ENCODE data around the gene PPP1R12A.
"Not testable (repeated sequence)": the region's sequence is repeated elsewhere in the genome, so short reads cannot be mapped to it uniquely, and the experiment has no call there.

Gene PPP1R12A

DNA sequence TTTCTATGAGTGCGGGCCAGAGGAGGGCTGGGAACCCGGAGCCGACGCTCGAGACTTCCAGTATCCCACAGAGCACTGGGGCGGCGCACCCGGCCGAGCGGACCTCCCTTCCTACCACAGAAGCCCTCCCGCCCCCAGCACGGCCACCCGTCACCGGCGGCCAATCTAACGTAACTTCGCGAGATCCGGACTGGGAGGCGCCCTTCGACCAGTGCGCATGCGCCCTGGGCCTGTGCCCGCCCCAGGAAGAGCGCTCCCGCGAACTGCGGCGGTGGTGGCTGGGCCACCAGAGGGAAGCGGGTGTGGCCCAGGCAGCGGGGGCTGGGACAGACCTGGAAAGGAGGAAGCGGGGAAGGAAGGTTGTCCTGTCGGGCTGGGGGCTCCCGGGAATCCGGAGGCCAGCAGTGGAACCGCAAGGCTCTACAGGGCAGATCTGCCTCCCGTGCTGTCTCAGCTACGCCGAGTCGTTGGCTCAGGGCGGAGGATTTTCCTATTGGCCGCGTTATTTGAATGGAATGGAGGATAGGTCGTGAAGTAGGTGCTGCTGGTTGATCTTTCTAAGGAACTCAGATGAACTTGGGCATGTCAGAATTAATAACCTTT, at the start of gene PPP1R12A:
PPP1R12A (minus strand) TSS at position 77 of the 603 bp plus-strand sequence. CDS start 166 bp downstream, outside the sequence.
- in situ Hi-C loops (cut with MboI; ENCODE audit: low pct_unique_long_range_greater_than_20kb, low sequenced_read_pairs) = no loop called here

DNA sequence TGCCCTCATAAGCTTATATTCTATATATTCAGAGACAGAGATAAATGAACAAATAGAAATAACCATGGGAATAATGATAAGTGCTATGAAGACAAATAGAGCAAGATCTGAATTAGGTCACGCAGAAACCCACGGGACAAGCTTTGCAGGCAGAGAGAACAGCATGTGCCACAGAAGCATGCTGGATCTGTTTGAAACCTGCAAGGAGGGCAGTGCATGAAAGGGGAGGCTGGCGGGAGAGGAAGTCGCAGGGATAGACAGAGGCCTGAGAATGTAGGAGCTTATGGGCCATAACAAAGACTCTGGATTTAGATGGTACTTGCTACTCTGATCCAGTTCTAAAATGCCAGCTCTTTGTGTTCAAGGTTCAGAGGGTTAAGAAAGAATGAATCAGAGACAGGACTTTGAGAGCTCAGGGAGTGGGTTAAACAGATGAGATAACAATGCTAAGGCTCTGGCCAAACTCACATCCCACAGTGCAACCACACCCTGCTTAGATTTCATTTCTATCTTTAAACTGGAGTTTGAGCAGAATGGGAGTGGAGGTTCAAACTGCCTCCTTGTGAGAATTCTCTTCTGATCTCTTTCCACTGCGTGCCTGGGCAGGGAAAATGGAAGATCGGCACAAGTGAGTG, 49.2 kb upstream of the PPP1R12A start:
- DNase-seq = no peak
- in situ Hi-C loops (cut with MboI; ENCODE audit: low pct_unique_long_range_greater_than_20kb, low sequenced_read_pairs) = no loop called here

More for the DNA sequence above, at the start of gene PPP1R12A:
- peak; percentile 99 for DNase-seq

DNA sequence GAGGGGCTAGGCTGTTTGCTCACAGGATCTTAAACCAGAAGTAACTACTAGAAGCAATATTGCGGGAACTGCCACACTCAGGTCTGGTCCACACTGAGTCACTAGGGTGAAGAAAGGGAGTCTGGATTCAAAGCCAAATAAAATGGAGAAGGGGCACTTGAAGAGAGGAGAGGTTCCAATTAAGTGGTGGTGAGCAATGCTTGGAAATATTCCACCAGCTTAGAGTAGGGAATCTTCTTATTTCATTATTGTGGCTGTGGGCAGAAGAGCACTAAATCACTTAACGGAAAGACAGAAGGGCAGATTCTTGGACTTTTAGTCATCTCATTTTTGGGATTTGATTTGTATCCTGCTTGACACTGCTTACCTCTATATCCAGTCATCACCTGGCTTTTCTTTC, 48.6 kb upstream of the PPP1R12A start:
- in situ Hi-C loops (cut with MboI; ENCODE audit: low pct_unique_long_range_greater_than_20kb, low sequenced_read_pairs) = no loop called here
- DNase-seq = no peak

DNA sequence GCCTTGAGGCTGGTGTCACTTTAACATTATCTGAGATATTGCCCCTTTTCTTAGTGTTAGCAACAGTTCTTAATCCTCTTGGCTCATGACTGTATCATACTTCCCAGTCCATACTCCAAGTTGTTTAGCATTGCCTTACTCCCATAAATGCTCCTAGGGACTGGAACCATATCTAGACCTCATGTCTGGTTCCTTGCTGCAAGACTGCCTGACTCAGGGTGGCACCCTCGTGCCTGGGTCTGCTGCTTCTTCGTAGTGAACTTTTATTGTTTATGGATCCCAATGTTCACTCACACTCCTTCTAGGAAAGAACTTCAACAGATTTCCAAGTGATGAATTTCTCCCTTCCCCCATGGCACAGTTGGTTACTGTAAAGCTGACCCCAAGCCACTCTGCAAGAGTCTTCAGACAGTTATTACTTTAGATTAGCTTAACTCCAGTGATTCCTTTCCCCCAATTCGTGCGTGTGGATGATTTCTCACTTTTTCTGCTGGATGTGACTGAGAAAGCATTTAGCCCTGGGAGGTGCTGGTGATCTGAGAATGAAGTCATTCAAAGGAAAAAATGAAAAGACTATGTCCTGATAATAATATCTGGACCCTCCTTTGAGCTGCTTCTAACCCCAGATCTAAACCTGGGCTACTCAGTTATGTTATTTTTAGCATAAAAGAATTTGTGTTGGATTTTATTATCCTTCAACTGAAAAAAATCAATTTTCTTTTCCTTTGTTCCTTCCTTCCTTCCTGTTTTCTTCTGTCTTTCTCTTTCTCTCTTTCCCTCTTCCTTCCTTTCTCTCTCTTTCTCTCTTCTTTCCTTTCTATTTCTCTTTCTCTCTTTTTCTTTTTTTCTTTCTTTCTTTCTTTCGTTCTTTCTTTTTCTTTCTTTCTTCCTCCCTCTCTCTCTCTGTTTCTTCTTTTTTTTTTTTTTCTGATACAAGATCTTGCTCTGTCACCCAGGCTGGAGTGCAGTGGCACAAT, 47.5 kb upstream of the PPP1R12A start:
- in situ Hi-C loops (cut with MboI; ENCODE audit: low pct_unique_long_range_greater_than_20kb, low sequenced_read_pairs) = no loop called here
- no peak for DNase-seq

DNA sequence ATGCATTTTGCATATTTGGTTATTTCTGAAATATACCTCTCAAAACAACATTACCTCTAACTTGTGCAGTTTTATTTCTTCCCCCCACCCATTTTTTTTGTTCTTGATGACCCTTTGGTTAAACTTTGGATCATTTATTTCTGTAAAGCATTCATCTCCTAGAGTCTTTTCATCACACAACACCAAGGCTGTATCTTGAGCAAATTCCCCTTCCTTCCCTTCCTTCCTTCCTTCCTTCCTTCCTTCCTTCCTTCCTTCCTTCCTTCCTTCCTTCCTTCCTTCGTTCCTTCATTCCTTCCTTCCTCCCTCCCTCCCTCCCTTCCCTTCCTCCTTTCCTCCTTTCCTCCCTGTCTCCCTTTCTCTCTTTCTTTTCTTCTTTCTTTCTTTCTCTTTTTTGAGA, 43.8 kb upstream of the PPP1R12A start:
- DNase-seq = no peak
- in situ Hi-C loops (cut with MboI; ENCODE audit: low pct_unique_long_range_greater_than_20kb, low sequenced_read_pairs) = no loop called here

DNA sequence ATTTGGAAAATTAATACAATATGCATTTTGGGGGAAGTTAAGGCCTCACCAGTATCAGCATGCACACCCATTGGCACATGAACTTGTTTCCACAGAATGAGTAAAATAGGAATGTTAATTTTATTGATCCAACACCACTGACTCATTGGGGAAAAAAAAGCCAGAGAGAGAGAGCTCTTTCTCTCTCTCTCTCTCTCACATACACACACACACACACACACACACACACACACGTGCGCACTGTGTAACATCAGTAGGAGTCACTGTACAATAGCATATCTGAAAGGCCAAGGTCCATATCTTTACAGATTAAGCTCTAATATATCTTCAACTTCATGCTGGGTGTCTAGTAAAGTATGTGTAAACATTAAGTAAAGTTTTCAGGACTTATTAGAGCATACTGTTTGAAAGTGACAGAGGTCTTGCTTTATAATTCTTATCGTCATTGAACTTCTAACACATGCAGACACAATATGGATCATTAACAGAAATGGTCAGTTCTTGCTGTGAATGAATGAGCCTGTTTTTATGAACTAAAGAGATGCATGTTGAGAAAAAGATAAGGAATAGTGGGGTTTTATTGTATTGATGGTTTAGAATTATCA, 43.1 kb upstream of the PPP1R12A start:
- in situ Hi-C loops (cut with MboI; ENCODE audit: low pct_unique_long_range_greater_than_20kb, low sequenced_read_pairs); DNase-seq: not testable (repeated sequence)

DNA sequence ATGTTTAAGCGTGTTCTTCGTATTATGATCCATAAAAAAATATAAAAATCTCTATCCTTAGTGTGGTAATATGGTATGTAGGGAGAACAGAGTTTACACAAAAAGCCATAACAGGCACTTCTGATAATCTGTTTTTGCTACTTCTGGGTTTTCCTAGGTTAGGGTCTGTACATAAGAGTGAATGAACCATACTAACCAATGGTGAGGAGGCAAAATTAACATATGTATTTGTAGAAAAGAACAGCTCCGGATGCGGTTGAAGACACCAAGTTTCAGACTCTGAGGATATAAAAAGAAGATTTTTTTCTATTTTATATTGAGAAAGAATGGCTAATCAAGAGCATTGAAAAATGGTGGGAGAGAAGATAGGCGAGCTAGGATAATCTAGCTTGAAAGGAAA, 40.2 kb upstream of the PPP1R12A start:
- in situ Hi-C loops (cut with MboI; ENCODE audit: low pct_unique_long_range_greater_than_20kb, low sequenced_read_pairs) = no loop called here
- no peak for DNase-seq

DNA sequence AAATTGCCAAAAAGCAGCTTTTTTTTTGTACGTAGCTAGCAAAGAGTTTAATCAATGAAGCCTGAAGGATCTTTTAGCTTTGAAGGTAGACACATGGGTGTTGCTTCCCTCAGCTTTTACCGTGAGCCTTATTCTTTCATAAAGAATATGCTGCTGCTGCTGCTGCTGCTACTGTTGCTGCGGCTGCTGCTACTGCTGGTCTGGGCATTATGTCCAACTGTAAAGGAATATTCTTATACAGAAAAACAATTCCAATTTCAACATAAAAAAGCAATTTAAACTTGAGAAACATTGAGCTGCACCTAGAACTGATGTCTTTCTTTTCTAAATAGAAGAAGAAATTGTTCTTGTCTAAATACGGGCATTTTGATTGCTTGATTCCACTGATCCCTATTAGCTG, 38.9 kb upstream of the PPP1R12A start:
- in situ Hi-C loops (cut with MboI; ENCODE audit: low pct_unique_long_range_greater_than_20kb, low sequenced_read_pairs) = no loop called here
- no peak for DNase-seq

DNA sequence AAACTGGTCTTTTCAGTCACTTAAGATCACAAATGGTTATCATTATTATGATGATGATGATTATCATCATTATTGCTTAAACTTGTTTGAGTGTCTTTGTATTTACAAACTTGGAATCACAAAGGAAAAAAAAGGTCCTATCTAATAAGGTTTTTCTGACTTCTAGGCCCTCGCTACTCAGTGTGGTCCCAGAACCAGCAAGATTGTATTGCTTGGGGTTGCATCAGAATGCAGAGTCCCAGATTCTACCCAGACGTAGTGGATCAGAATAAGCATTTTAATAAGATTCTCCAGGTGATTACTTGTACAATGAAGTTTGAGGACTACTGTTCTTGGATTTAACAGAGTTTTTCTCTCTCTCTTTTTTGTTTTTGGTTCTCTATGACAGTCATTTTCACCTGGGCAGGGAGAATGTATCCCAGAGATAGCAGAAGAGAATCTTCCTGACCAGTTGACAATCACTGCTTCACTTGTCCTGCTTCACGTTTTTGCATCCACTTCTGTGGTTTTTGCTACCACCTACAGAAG, 29.3 kb upstream of the PPP1R12A start:
- in situ Hi-C loops (cut with MboI; ENCODE audit: low pct_unique_long_range_greater_than_20kb, low sequenced_read_pairs) = no loop called here

DNA sequence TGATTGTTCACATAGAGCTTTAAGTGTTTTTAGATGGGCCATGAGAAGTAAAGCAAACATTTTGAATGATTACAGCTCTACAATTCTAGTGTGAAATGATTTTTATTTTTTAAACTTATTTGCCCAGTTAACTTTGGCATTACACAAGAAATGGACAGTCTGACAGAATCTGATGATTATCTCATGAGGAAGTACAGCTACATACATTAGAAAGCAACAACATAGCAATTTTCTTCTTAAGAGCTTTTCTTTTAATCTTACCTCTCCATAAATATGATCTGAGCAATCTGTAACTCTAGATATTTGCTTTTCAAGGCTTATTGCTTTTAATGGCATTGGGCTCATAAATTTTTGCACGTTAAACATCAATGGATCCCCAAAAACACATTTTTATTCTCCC, 26.5 kb upstream of the PPP1R12A start:
- in situ Hi-C loops (cut with MboI; ENCODE audit: low pct_unique_long_range_greater_than_20kb, low sequenced_read_pairs) = no loop called here
- DNase-seq = no peak

More for the DNA sequence above, 29.3 kb upstream of the PPP1R12A start:
- no peak for DNase-seq

DNA sequence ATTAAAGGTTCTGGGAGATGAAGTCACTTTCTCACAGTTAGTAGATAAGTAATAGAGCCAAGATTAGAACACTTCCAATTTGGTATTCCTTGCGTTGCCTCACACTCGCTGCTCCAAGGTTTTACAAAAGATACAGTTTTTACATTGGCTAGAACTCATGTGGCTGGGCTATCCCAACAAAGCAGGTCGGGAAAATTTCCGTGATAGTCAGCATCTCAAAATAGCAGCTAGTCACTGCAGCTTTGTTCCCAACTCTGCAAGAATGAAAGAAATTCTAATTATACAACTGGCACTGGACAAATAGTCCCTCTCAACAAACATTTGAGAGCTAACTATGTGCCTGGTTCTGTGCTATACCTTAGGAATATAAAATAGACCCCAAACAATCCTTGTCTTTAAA, 24.6 kb upstream of the PPP1R12A start:
- in situ Hi-C loops (cut with MboI; ENCODE audit: low pct_unique_long_range_greater_than_20kb, low sequenced_read_pairs) = no loop called here
- no peak for DNase-seq

DNA sequence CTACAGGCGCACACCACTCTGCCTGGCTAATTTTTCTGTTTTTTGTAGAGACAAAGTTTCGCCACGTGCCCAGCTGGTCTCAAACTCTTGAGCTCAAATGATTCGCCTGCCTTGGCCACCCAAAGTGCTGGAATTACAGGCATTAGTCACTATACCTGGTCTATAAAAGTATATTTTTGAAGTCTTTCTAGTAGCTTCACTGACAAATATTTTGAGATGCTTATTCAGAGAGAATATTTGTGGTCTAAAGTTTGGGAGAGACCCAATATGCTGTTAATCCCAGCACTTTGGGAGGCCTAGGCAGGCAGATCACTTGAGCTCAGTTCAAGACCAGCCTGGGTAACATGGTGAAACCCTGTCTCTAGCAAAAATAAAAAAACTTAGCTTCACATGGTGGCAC, 22.0 kb upstream of the PPP1R12A start:
- in situ Hi-C loops (cut with MboI; ENCODE audit: low pct_unique_long_range_greater_than_20kb, low sequenced_read_pairs) = no loop called here
- DNase-seq = no peak

DNA sequence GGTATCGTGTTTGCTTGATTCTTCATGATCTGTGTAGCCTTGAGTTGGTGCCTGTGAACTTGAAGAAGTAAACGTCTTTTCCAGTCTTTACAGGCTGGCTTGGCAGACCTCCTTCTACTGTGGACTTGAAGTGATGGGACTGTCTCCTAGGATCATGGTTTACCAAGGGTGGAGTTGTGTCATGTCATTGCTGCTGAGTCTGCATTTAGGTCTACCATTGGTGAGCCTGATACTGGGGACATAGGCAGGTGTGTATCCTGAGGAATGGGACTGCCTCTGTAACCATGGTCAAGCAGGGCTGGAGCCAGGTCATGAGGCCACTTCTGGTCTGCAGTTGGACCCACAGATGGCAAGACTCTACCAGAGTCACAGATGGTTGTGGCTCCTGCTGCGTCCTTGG, 20.7 kb upstream of the PPP1R12A start:
- in situ Hi-C loops (cut with MboI; ENCODE audit: low pct_unique_long_range_greater_than_20kb, low sequenced_read_pairs) = no loop called here
- DNase-seq = no peak

DNA sequence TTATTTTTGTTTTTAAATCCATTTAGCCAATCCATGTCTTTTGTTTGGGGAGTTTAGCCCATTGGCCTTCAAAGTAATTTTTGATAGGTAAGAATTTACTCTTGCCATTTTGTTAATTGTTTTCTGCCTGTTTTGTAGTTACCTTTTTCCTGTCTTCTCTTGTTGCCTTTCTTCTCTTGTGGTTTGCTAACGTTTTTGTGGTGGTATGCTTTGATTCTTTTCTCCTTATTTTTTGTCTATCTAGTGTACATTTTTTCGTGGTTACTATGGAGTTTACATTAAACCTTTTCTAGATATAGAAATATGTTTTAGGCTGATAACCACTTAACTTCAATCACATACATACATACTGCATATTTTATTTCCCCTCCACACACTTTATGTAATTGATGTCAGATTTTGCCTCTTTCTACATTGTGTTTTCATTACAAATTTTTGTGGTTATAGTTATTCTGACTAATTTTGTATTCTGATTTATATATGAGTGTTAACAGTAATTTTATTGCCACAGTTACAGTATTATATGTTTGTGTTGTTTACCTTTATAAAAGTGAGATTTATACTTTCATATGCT, 19.2 kb upstream of the PPP1R12A start:
- DNase-seq = no peak
- in situ Hi-C loops (cut with MboI; ENCODE audit: low pct_unique_long_range_greater_than_20kb, low sequenced_read_pairs) = no loop called here

DNA sequence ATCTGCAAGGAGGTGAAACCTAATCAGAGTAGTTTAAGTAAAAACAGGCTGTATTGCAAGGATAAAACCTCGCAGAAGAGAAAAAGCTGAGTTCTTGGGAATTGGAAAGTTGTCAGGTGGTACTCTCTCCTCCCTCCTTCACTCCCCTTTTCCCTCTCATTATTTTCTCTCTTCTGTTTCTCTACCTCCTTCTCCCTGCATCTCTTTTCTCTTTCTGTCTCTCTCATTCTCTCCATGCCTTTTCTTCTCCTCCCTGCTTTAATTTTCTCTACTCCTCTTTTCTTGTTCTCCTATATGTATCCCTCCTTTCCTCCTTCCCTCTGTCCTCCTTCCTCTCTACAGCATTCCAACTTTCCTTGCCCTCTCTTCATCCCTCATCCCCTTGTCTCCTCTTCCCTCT, 14.2 kb upstream of the PPP1R12A start:
- DNase-seq = no peak
- in situ Hi-C loops (cut with MboI; ENCODE audit: low pct_unique_long_range_greater_than_20kb, low sequenced_read_pairs) = no loop called here

DNA sequence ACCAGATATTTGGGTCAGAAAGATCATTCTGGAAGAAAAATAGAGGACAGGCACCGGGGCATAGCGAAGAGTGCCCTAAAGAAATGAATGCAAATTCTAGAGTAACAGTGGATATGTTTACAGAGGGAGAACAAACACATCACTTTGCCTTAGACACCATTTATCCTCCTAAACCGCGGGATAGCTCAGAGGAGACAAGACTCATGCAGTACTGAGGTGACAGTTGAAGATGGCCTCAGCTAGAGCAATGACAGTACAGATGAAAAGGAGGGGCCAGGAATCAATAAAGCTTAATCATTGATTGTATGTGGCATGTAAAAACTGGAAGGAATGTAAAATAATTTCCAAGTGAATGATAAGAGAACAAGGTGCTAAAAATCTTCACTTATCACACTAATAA, 10.5 kb upstream of the PPP1R12A start:
- in situ Hi-C loops (cut with MboI; ENCODE audit: low pct_unique_long_range_greater_than_20kb, low sequenced_read_pairs) = no loop called here
- DNase-seq = no peak

DNA sequence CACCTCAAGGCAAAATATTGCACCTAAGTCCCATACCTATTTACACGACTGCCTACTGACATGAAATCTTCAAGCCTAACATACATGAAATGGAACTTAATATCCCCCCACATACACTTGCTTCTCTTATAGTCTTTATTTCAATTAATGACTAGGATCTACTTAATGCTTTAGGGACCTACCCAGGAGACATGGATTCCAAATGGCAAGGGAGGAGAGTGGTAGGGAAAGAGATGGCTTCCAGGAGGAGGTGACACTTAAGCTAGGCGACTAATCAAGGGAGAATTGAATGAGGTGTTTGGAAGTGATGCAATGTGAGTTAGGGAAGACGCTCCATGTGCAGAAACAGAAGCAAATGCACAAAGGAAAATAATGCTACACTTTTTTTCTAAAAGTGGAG, 9.7 kb upstream of the PPP1R12A start:
- in situ Hi-C loops (cut with MboI; ENCODE audit: low pct_unique_long_range_greater_than_20kb, low sequenced_read_pairs) = no loop called here

DNA sequence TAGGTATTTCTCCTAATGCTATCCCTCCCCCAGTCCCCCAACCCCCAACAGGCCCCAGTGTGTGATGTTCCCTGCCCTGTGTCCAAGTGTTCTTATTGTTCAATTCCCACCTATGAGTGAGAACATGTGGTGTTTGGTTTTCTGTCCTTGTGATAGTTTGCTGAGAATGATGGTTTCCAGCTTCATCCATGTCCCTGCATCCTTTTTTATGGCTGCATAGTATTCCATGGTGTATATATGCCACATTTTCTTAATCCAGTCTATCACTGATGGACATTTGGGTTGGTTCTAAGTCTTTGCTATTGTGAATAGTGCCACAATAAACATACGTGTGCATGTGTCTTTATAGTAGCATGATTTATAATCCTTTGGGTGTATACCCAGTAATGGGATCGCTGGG, 7.9 kb upstream of the PPP1R12A start:
- DNase-seq = not testable (repeated sequence)

More for the DNA sequence above, 9.7 kb upstream of the PPP1R12A start:
- no peak for DNase-seq

DNA sequence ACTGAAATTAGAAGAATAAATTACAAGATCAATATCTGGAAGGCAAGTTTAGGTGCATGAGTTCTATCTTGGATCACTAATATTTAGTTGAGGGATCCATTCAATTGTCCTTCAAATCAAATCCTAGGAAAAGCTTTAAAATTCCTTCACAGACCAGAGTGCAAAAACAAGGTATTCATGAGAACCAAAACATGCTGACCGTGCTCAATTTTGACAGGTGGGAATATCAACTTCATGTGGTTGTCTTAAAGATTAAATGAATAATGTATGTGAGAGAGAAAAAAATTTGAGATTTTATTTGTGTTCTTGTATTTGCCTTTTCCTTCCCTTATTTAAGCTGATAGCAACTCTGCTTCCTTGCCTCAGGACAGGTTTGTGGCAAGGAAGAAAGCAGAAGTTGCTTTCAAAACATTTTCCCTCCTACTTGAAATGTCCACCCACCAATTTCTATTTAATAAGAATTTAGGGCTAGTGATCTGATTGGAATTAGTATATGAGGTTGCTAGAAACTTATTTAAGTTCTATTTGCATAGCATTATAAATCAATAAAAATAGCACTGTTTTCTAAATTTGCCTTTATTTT, 4.9 kb upstream of the PPP1R12A start:
- DNase-seq = peak; percentile 58
- in situ Hi-C loops (cut with MboI; ENCODE audit: low pct_unique_long_range_greater_than_20kb, low sequenced_read_pairs) = no loop called here

More for the DNA sequence above, 7.9 kb upstream of the PPP1R12A start:
- in situ Hi-C loops (cut with MboI; ENCODE audit: low pct_unique_long_range_greater_than_20kb, low sequenced_read_pairs) = not testable (repeated sequence)
